ENCODE measurements around the gene KRTAP5-8.
"Not testable (repeated sequence)": the region's sequence is repeated elsewhere in the genome, so short reads cannot be mapped to it uniquely, and the experiment has no call there.

Gene KRTAP5-8

GRCh38 chr11:71544525-71545214, 6.8 kb downstream of the KRTAP5-8 start:
- no peak for DNase-seq

GRCh38 chr11:71545405-71545966, 7.7 kb downstream of the KRTAP5-8 start:
- no peak for DNase-seq

- no peak for DNase-seq
Measured at GRCh38 chr11:71548120-71548519, 10.3 kb downstream of the KRTAP5-8 start, which contains the start of gene KRTAP5-9. Gene KRTAP5-9, plus strand, starts transcription at chr11:71548420. Its CDS starts 238 bp downstream, at chr11:71548658.

GRCh38 chr11:71548716-71549151, 10.9 kb downstream of the KRTAP5-8 start:
- DNase-seq: no peak

- no peak for DNase-seq
Measured at GRCh38 chr11:71551711-71552110, 13.9 kb downstream of the KRTAP5-8 start.

- no peak for DNase-seq
Measured at GRCh38 chr11:71554996-71555395, 17.2 kb downstream of the KRTAP5-8 start.

- no peak for DNase-seq
Measured at GRCh38 chr11:71555508-71555907, 17.7 kb downstream of the KRTAP5-8 start.

- DNase-seq: no peak
Measured at GRCh38 chr11:71556018-71556417, 18.2 kb downstream of the KRTAP5-8 start.

- DNase-seq: no peak
Measured at GRCh38 chr11:71557257-71557656, 19.4 kb downstream of the KRTAP5-8 start.

- no peak for DNase-seq
Measured at GRCh38 chr11:71558996-71559395, 21.2 kb downstream of the KRTAP5-8 start.

- no peak for DNase-seq
Measured at GRCh38 chr11:71562120-71562519, 24.3 kb downstream of the KRTAP5-8 start.

- no peak for DNase-seq
Measured at GRCh38 chr11:71563406-71563805, 25.6 kb downstream of the KRTAP5-8 start.

- DNase-seq: no peak
Measured at GRCh38 chr11:71564430-71564829, 26.6 kb downstream of the KRTAP5-8 start.

- no peak for DNase-seq
Measured at GRCh38 chr11:71565263-71565662, 27.4 kb downstream of the KRTAP5-8 start, which contains the start of gene KRTAP5-10. Gene KRTAP5-10, plus strand, starts transcription at chr11:71565563. Its CDS starts 25 bp downstream, at chr11:71565588.

- no peak for DNase-seq
Measured at GRCh38 chr11:71566081-71566620, 28.3 kb downstream of the KRTAP5-8 start.

- DNase-seq: not testable (repeated sequence)
Measured at GRCh38 chr11:71566626-71567599, 29.1 kb downstream of the KRTAP5-8 start.

GRCh38 chr11:71567633-71568032, 29.8 kb downstream of the KRTAP5-8 start:
- DNase-seq: not testable (repeated sequence)

GRCh38 chr11:71568704-71569349, 31.0 kb downstream of the KRTAP5-8 start:
- DNase-seq: no peak

GRCh38 chr11:71571101-71571850, 33.5 kb downstream of the KRTAP5-8 start:
- DNase-seq: not testable (repeated sequence)

- DNase-seq: no peak
Measured at GRCh38 chr11:71572811-71573210, 35.0 kb downstream of the KRTAP5-8 start.

GRCh38 chr11:71574418-71574817, 36.6 kb downstream of the KRTAP5-8 start:
- no peak for DNase-seq
